ENCODE measurements around the gene JADE2.

JADE2 gene

GRCh38 chr5:134530301-134531077 is 5.0 kb downstream of the JADE2 start:
- DNase-seq (ENCODE audit: low read depth), result no peak

GRCh38 chr5:134533115-134533815 is 7.8 kb downstream of the JADE2 start:
- DNase-seq (ENCODE audit: low read depth), result no peak

GRCh38 chr5:134534058-134534725 is 8.7 kb downstream of the JADE2 start:
- no peak for DNase-seq (ENCODE audit: low read depth)

GRCh38 chr5:134534726-134535110 is 9.2 kb downstream of the JADE2 start:
- DNase-seq (ENCODE audit: low read depth), result no peak

GRCh38 chr5:134536876-134537275 is 11.4 kb downstream of the JADE2 start:
- no peak for DNase-seq (ENCODE audit: low read depth)

- DNase-seq (ENCODE audit: low read depth), result no peak
Observed at GRCh38 chr5:134537297-134537696, 11.8 kb downstream of the JADE2 start.

- DNase-seq (ENCODE audit: low read depth), result peak; percentile 36
Observed at GRCh38 chr5:134538296-134538695, 12.8 kb downstream of the JADE2 start.

GRCh38 chr5:134539732-134540131 is 14.3 kb downstream of the JADE2 start:
- no peak for DNase-seq (ENCODE audit: low read depth)

- DNase-seq (ENCODE audit: low read depth), result no peak
Observed at GRCh38 chr5:134540747-134541733, 15.6 kb downstream of the JADE2 start.

GRCh38 chr5:134541736-134542376 is 16.4 kb downstream of the JADE2 start:
- DNase-seq (ENCODE audit: low read depth), result peak; percentile 58

- DNase-seq (ENCODE audit: low read depth), result no peak
Observed at GRCh38 chr5:134543820-134544614, 18.5 kb downstream of the JADE2 start.

GRCh38 chr5:134545070-134545868 is 19.8 kb downstream of the JADE2 start:
- no peak for DNase-seq (ENCODE audit: low read depth)

GRCh38 chr5:134547066-134547465 is 21.6 kb downstream of the JADE2 start:
- no peak for DNase-seq (ENCODE audit: low read depth)

GRCh38 chr5:134547579-134547978 is 22.1 kb downstream of the JADE2 start:
- DNase-seq (ENCODE audit: low read depth), result peak; percentile 76

- no peak for DNase-seq (ENCODE audit: low read depth)
Observed at GRCh38 chr5:134547999-134548658, 22.7 kb downstream of the JADE2 start.

- peak; percentile 38 for DNase-seq (ENCODE audit: low read depth)
Observed at GRCh38 chr5:134549714-134550113, 24.2 kb downstream of the JADE2 start.

- DNase-seq (ENCODE audit: low read depth), result peak; percentile 43
Observed at GRCh38 chr5:134550271-134551214, 25.1 kb downstream of the JADE2 start.

- no peak for DNase-seq (ENCODE audit: low read depth)
Observed at GRCh38 chr5:134551901-134552300, 26.4 kb downstream of the JADE2 start.

Measured in amniotic epithelial cell (primary cell).